CD4-positive, alpha-beta T cell treated with Interleukin-17A for 1 hour (primary cell): Measurements from ENCODE around the gene GRIA1.

ENCODE experiments used
- DNase-seq: peaks from one replicate; pipeline ENCODE4 v3.0.0-alpha.2; 2020

The GRIA1 gene

GRCh38 chr5:153745778-153746395 lies 255.4 kb downstream of the GRIA1 start:
- DNase-seq, result no peak

GRCh38 chr5:153746440-153746839 lies 256.0 kb downstream of the GRIA1 start:
- DNase-seq, result no peak

- no peak for DNase-seq
Measured at GRCh38 chr5:153748823-153749222, 258.4 kb downstream of the GRIA1 start.

GRCh38 chr5:153749960-153750359 lies 259.5 kb downstream of the GRIA1 start:
- no peak for DNase-seq

GRCh38 chr5:153751251-153751650 lies 260.8 kb downstream of the GRIA1 start:
- no peak for DNase-seq

- no peak for DNase-seq
Measured at GRCh38 chr5:153752890-153753289, 262.4 kb downstream of the GRIA1 start.

GRCh38 chr5:153753645-153754432 lies 263.4 kb downstream of the GRIA1 start:
- DNase-seq, result no peak

GRCh38 chr5:153755913-153756500 lies 265.5 kb downstream of the GRIA1 start:
- DNase-seq, result no peak

GRCh38 chr5:153756540-153756939 lies 266.1 kb downstream of the GRIA1 start:
- DNase-seq, result no peak

- no peak for DNase-seq
Measured at GRCh38 chr5:153765987-153766386, 275.5 kb downstream of the GRIA1 start.

GRCh38 chr5:153767221-153768188 lies 277.0 kb downstream of the GRIA1 start:
- no peak for DNase-seq

- no peak for DNase-seq
Measured at GRCh38 chr5:153770066-153770465, 279.6 kb downstream of the GRIA1 start.

GRCh38 chr5:153774686-153775085 lies 284.2 kb downstream of the GRIA1 start:
- no peak for DNase-seq

- DNase-seq, result no peak
Measured at GRCh38 chr5:153775923-153776322, 285.5 kb downstream of the GRIA1 start.

GRCh38 chr5:153777681-153778581 lies 287.5 kb downstream of the GRIA1 start:
- DNase-seq, result no peak

- no peak for DNase-seq
Measured at GRCh38 chr5:153779836-153780235, 289.4 kb downstream of the GRIA1 start.

GRCh38 chr5:153780876-153781705 lies 290.6 kb downstream of the GRIA1 start:
- DNase-seq, result no peak

- no peak for DNase-seq
Measured at GRCh38 chr5:153782589-153783361, 292.3 kb downstream of the GRIA1 start.

GRCh38 chr5:153783362-153783658 lies 292.8 kb downstream of the GRIA1 start:
- no peak for DNase-seq

- no peak for DNase-seq
Measured at GRCh38 chr5:153784277-153784676, 293.8 kb downstream of the GRIA1 start.
